Measurements from ENCODE around the gene IER3. TPM values are rescaled to one million over a fixed set of nuclear protein-coding genes. Genes with fewer than 3 reads are reported as not detected.

IER3 gene
- total and polyA plus RNA-seq, 2 of the 13 experiments (the other 11 are each of a cell fraction or from before 2014, with no cell fraction given): 51.1 to 131 TPM

DNA sequence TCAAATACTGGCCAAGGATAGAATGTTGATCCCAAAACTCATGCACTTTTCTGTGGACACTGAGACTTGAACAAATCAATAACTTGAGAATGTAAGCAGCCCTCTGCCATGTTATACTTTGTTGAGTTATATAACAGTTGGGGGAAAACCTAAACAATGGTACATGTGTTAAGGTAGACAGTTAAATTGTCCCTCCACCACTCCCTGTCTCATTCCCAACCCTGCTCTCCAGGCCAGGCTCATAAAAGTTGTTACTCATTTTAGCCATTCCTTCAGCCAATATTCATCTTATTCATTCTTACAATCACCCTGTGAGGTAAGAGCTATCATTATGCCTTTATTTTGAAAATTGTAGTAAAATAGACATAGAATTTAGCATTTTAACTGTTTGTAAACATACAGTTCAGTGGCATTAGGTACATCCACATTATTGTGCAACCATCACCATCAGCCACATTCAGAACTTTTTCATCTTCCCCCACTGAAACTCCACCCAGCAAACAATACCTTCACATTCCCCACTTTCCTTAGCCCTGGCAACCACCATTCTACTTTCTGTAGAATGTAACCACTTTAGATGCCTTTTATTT is 38.2 kb upstream of the IER3 start:
- Histone ChIP-seq H3K4me1 (ENCODE audit: insufficient read depth, low read length) (peaks cover 86% of the 10 kb centered on the region), H3K4me3 (replicated peaks in 1 of 3; ENCODE audit: insufficient read depth in 1 of 3, low read depth in 2 of 3, low read length in 3 of 3) (peak overlapping the region; percentile 39 to 49 (median 43)), H3K9me3 (ENCODE audit: low read length) (no peaks in the 10 kb centered on the region), H3K27ac (ENCODE audit: extremely low read length, insufficient read depth, low read length) (peak overlapping the region; percentile 83), H4K20me1 (ENCODE audit: insufficient read depth, low read length) (no peaks in the 10 kb centered on the region), H3K36me3 (replicated peaks in 1 of 2; ENCODE audit: control insufficient read depth in 1 of 2, insufficient read depth in 2 of 2, low read length in 2 of 2) (no peaks in the 10 kb centered on the region), H3K79me2 (ENCODE audit: insufficient read depth, low read length) (no peaks in the 10 kb centered on the region), H2AFZ (ENCODE audit: low read length) (no peak overlapping the region), H3K4me2 (ENCODE audit: low read depth, low read length) (peak overlapping the region; percentile 81), H3K27me3 (ENCODE audit: control insufficient read depth in 1 of 2, insufficient read depth in 2 of 2, low read length in 2 of 2) (no peaks in the 10 kb centered on the region), H3K9ac (ENCODE audit: insufficient read depth, low read depth, low read length) (peak overlapping the region; percentile 78)
- peak; percentile 73 for ATAC-seq
- ChIA-PET CTCF (ENCODE audit: low intra/inter-chr PET ratio, low total read pairs) (interaction anchor here (0.7 kb wide), 1 partner anchor 40 kb away, joined by 3 read pairs; the partner anchor contains the start of gene FLOT1), POLR2A (interaction anchor here (0.6 to 9.4 kb wide), 22 partner anchors 8 to 167 kb away, joined by 3 to 305 read pairs (median 5); partner anchors contain the start of genes DDR1, FLOT1, IER3 and MDC1)
- peak; percentile 48 for FAIRE-seq
- BruUV-seq (replicated peaks): TSS peak; percentile 98
- DNase-seq (ENCODE audit: low spot score): peak; percentile 90
- in situ Hi-C loops (cut with HindIII; ENCODE audit: extremely low pct_ligation_motif_present, low pct_unique_long_range_greater_than_20kb): no loop called here
- intact Hi-C loops (cut with micrococcal nuclease; ENCODE audit: unreplicated experiment): loop anchor here (1.0 kb wide), 2 partner anchors 38 to 40 kb away; partner anchors contain the start of gene IER3
- TF ChIP-seq ISL2 (CRISPR knock-in tag; IDR thresholded peaks at IDR 0.05) (peak; percentile 17; the same call in 1 of the 2 replicates), ZNF724P (CRISPR knock-in tag; IDR thresholded peaks at IDR 0.05; ENCODE audit: borderline replicate concordance) (0 out of 2 replicates have a peak, but pooled peaks have one; percentile 24), SNAPC2 (CRISPR knock-in tag; IDR thresholded peaks at IDR 0.05) (peak; percentile 18; the same call in 1 of the 2 replicates), EZH2 (conservative IDR thresholded peaks at IDR 0.05; ENCODE audit: low read depth, low read length) (no peak), TSC22D2 (CRISPR knock-in tag; IDR thresholded peaks at IDR 0.05; ENCODE audit: borderline replicate concordance) (0 out of 2 replicates have a peak, but pooled peaks have one; percentile 21), ZFYVE20 (CRISPR knock-in tag; IDR thresholded peaks at IDR 0.05; ENCODE audit: borderline replicate concordance, low read depth) (no peak), MXI1 (IDR thresholded peaks at IDR 0.05; ENCODE audit: borderline replicate concordance, low read depth, low read length) (peak; percentile 10; the same call in 1 of the 3 replicates), FOXK1 (CRISPR knock-in tag; IDR thresholded peaks at IDR 0.05; ENCODE audit: borderline replicate concordance, low read depth) (peak; percentile 79; the same call in 1 of the 2 replicates), ONECUT2 (CRISPR knock-in tag; IDR thresholded peaks at IDR 0.05) (peak; percentile 98), SOX5 (CRISPR knock-in tag; IDR thresholded peaks at IDR 0.05; ENCODE audit: borderline replicate concordance) (peak; percentile 88), JUNB (CRISPR knock-in tag; IDR thresholded peaks at IDR 0.05; ENCODE audit: borderline replicate concordance) (0 out of 2 replicates have a peak, but pooled peaks have one; percentile 24), PITX1 (CRISPR knock-in tag; IDR thresholded peaks at IDR 0.05) (peak; percentile 29), MAX (IDR thresholded peaks at IDR 0.05) (0 out of 2 replicates have a peak, but pooled peaks have one; percentile 6)
- TF ChIP-seq, protein P1, sequence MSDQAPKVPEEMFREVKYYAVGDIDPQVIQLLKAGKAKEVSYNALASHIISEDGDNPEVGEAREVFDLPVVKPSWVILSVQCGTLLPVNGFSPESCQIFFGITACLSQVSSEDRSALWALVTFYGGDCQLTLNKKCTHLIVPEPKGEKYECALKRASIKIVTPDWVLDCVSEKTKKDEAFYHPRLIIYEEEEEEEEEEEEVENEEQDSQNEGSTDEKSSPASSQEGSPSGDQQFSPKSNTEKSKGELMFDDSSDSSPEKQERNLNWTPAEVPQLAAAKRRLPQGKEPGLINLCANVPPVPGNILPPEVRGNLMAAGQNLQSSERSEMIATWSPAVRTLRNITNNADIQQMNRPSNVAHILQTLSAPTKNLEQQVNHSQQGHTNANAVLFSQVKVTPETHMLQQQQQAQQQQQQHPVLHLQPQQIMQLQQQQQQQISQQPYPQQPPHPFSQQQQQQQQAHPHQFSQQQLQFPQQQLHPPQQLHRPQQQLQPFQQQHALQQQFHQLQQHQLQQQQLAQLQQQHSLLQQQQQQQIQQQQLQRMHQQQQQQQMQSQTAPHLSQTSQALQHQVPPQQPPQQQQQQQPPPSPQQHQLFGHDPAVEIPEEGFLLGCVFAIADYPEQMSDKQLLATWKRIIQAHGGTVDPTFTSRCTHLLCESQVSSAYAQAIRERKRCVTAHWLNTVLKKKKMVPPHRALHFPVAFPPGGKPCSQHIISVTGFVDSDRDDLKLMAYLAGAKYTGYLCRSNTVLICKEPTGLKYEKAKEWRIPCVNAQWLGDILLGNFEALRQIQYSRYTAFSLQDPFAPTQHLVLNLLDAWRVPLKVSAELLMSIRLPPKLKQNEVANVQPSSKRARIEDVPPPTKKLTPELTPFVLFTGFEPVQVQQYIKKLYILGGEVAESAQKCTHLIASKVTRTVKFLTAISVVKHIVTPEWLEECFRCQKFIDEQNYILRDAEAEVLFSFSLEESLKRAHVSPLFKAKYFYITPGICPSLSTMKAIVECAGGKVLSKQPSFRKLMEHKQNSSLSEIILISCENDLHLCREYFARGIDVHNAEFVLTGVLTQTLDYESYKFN (CRISPR knock-in tag; conservative IDR thresholded peaks at IDR 0.05): peak; percentile 27; the same call in 1 of the 2 replicates
- TF ChIP-seq, protein P2, sequence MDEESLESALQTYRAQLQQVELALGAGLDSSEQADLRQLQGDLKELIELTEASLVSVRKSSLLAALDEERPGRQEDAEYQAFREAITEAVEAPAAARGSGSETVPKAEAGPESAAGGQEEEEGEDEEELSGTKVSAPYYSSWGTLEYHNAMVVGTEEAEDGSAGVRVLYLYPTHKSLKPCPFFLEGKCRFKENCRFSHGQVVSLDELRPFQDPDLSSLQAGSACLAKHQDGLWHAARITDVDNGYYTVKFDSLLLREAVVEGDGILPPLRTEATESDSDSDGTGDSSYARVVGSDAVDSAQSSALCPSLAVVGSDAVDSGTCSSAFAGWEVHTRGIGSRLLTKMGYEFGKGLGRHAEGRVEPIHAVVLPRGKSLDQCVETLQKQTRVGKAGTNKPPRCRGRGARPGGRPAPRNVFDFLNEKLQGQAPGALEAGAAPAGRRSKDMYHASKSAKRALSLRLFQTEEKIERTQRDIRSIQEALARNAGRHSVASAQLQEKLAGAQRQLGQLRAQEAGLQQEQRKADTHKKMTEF (CRISPR knock-in tag; IDR thresholded peaks at IDR 0.05): peak; percentile 11; the same call in 1 of the 2 replicates
- TF ChIP-seq, protein P3, sequence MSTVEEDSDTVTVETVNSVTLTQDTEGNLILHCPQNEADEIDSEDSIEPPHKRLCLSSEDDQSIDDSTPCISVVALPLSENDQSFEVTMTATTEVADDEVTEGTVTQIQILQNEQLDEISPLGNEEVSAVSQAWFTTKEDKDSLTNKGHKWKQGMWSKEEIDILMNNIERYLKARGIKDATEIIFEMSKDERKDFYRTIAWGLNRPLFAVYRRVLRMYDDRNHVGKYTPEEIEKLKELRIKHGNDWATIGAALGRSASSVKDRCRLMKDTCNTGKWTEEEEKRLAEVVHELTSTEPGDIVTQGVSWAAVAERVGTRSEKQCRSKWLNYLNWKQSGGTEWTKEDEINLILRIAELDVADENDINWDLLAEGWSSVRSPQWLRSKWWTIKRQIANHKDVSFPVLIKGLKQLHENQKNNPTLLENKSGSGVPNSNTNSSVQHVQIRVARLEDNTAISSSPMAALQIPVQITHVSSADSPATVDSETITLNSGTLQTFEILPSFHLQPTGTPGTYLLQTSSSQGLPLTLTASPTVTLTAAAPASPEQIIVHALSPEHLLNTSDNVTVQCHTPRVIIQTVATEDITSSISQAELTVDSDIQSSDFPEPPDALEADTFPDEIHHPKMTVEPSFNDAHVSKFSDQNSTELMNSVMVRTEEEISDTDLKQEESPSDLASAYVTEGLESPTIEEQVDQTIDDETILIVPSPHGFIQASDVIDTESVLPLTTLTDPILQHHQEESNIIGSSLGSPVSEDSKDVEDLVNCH (CRISPR knock-in tag; IDR thresholded peaks at IDR 0.05): no peak
